ENCODE results near the gene NDUFB4.

GRCh38 chr3:120641696-120642246 is 45.6 kb downstream of the NDUFB4 start:
- TF ChIP-seq POLR2AphosphoS5 (IDR thresholded peaks at IDR 0.05) (no peak), EP300 (IDR thresholded peaks at IDR 0.05) (no peak)
